Skeletal muscle cell (primary cell): ENCODE data around the gene DCPS.
A peak's percentile ranks its signal among the peaks of the same experiment; 100 is the strongest.
"Not testable (repeated sequence)": the region's sequence is repeated elsewhere in the genome, so short reads cannot be mapped to it uniquely, and the experiment has no call there.

Experiments
- DNase-seq: peaks from one replicate; pipeline ENCODE4 v3.0.0-alpha.2; 2010; ENCODE audit warnings: low read depth
- H3K4me3 ChIP-seq: 2 replicates; pipeline ENCODE4 v1.5.1; 2011; ENCODE audit warnings: low read depth, mild to moderate bottlenecking, control low read depth, low read length, moderate library complexity

Gene DCPS

GRCh38 chr11:126355324-126355925 is 51.6 kb downstream of the DCPS start, which contains the start of gene ST3GAL4:
TSS of gene ST3GAL4 (plus strand) at chr11:126355686. CDS start at chr11:126406156, 50,470 bp downstream.
- DNase-seq = peak; percentile 38
- H3K4me3 ChIP-seq = peak within 1 kb of the TSS; percentile 76

- DNase-seq = no peak
- H3K4me3 ChIP-seq = peak overlapping the region; percentile 76
Observed at GRCh38 chr11:126355926-126356897, 52.4 kb downstream of the DCPS start.

- H3K4me3 ChIP-seq = peak overlapping the region; percentile 76
- no peak for DNase-seq
Observed at GRCh38 chr11:126357055-126357962, 53.4 kb downstream of the DCPS start.

GRCh38 chr11:126357969-126358762 is 54.3 kb downstream of the DCPS start:
- H3K4me3 ChIP-seq = peak overlapping the region; percentile 13

GRCh38 chr11:126358763-126359160 is 54.9 kb downstream of the DCPS start:
- H3K4me3 ChIP-seq = no peak overlapping the region
- DNase-seq = no peak

More at GRCh38 chr11:126357969-126358762, 54.3 kb downstream of the DCPS start:
- DNase-seq = no peak

- DNase-seq = peak; percentile 55
- no peak overlapping the region for H3K4me3 ChIP-seq
Observed at GRCh38 chr11:126359431-126360048, 55.7 kb downstream of the DCPS start.

GRCh38 chr11:126360049-126360446 is 56.2 kb downstream of the DCPS start:
- no peak for DNase-seq
- no peak overlapping the region for H3K4me3 ChIP-seq

- no peak overlapping the region for H3K4me3 ChIP-seq
- no peak for DNase-seq
Observed at GRCh38 chr11:126361400-126361799, 57.5 kb downstream of the DCPS start.

GRCh38 chr11:126362879-126363655 is 59.2 kb downstream of the DCPS start:
- no peak for DNase-seq
- no peak overlapping the region for H3K4me3 ChIP-seq

- DNase-seq = no peak
- no peak overlapping the region for H3K4me3 ChIP-seq
Observed at GRCh38 chr11:126363706-126364248, 59.9 kb downstream of the DCPS start.

- DNase-seq, H3K4me3 ChIP-seq: not testable (repeated sequence)
Observed at GRCh38 chr11:126364735-126365134, 60.9 kb downstream of the DCPS start.

- not testable (repeated sequence) for DNase-seq, H3K4me3 ChIP-seq
Observed at GRCh38 chr11:126365508-126365907, 61.6 kb downstream of the DCPS start.

- H3K4me3 ChIP-seq = no peak overlapping the region
- no peak for DNase-seq
Observed at GRCh38 chr11:126366064-126366822, 62.4 kb downstream of the DCPS start.

- not testable (repeated sequence) for DNase-seq, H3K4me3 ChIP-seq
Observed at GRCh38 chr11:126366823-126367654, 63.2 kb downstream of the DCPS start.

GRCh38 chr11:126367806-126368205 is 63.9 kb downstream of the DCPS start:
- DNase-seq, H3K4me3 ChIP-seq: not testable (repeated sequence)
